ENCODE measurements around the gene SETMAR.

Gene SETMAR

GRCh38 chr3:4303187-4304123 lies at the start of gene SETMAR:
TSS of gene SETMAR (plus strand) at chr3:4303369. CDS start at chr3:4303371, 2 bp downstream.
- peak within 1 kb of the TSS; percentile 81 for H3K4me3 ChIP-seq (replicated peaks; ENCODE audit: low read depth, low read length)
- peak; percentile 63 for DNase-seq (ENCODE audit: extremely low read depth, low read depth)
- TF ChIP-seq, protein P1, sequence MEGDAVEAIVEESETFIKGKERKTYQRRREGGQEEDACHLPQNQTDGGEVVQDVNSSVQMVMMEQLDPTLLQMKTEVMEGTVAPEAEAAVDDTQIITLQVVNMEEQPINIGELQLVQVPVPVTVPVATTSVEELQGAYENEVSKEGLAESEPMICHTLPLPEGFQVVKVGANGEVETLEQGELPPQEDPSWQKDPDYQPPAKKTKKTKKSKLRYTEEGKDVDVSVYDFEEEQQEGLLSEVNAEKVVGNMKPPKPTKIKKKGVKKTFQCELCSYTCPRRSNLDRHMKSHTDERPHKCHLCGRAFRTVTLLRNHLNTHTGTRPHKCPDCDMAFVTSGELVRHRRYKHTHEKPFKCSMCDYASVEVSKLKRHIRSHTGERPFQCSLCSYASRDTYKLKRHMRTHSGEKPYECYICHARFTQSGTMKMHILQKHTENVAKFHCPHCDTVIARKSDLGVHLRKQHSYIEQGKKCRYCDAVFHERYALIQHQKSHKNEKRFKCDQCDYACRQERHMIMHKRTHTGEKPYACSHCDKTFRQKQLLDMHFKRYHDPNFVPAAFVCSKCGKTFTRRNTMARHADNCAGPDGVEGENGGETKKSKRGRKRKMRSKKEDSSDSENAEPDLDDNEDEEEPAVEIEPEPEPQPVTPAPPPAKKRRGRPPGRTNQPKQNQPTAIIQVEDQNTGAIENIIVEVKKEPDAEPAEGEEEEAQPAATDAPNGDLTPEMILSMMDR (IDR thresholded peaks at IDR 0.05; ENCODE audit: low read depth, low read length, missing control alignments), result no peak

- TF ChIP-seq, protein P1 (IDR thresholded peaks at IDR 0.05; ENCODE audit: low read depth, low read length, missing control alignments), result no peak
- DNase-seq (ENCODE audit: extremely low read depth, low read depth), result no peak
- H3K4me3 ChIP-seq (replicated peaks; ENCODE audit: low read depth, low read length), result no peak overlapping the region
Measured at GRCh38 chr3:4261406-4261805, 41.8 kb upstream of the SETMAR start.

DNA sequence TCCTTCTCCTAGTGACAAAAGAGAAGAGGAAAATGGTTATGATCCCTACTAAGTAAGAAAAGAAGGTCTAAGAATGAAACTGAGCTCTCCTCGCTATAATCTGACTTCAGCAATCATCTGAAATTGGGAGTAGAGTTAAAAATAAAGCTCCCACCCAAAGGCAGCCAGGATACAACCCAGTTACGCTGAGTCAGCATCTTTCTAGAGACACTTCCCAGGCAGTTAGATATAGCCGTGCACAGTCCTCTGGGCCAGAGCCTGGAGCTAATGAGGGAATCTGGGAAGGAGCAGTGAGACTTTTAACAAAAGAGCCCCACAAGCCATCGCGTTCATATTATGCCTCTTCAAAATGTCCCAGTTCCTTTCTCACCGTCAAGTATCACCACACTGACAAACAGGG lies 39.1 kb upstream of the SETMAR start:
- TF ChIP-seq, protein P1 (IDR thresholded peaks at IDR 0.05; ENCODE audit: low read depth, low read length, missing control alignments), result no peak
- no peak overlapping the region for H3K4me3 ChIP-seq (replicated peaks; ENCODE audit: low read depth, low read length)
- no peak for DNase-seq (ENCODE audit: extremely low read depth, low read depth)

DNA sequence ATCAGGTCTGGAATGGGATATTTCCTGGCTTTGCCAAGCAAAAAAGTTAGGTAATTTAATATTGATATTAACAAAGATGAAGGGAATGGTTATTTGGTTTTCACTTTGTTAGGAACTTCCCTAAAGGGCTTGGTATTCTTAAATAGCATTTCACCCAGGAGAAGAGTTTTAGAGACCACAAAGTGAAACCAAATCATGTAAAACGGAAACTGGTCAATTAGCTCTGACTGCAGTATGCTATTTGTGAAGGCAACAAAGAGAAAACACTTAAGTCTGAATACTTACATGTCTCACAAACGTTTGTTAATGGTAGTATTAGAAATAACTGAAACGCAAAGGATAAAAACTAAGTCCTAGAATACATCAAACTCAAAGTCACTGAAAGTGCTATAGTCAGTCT lies 32.4 kb upstream of the SETMAR start:
- TF ChIP-seq, protein P1 (IDR thresholded peaks at IDR 0.05; ENCODE audit: low read depth, low read length, missing control alignments), result no peak
- DNase-seq (ENCODE audit: extremely low read depth, low read depth), result no peak
- H3K4me3 ChIP-seq (replicated peaks; ENCODE audit: low read depth, low read length), result no peak overlapping the region

DNA sequence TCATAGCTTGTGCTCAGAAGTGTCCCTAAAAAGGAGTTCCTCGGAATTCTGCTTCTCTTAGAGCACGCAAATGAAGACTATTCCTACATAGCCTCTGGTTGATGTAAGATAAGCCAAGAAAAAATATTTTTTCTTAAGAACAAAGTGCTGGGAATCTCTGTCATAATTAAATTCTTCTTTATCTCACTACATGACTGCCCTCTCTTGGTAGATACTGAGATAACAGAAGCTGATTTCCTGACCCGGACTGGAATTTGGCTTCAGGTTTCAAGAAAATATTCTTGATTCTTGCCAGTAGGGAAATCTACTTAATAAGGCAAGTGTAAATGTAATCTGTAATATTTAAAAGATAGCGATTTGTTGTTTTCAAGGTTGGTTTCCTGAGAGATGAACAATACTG lies 31.3 kb upstream of the SETMAR start:
- no peak overlapping the region for H3K4me3 ChIP-seq (replicated peaks; ENCODE audit: low read depth, low read length)
- TF ChIP-seq, protein P1 (IDR thresholded peaks at IDR 0.05; ENCODE audit: low read depth, low read length, missing control alignments), result peak; percentile 28
- DNase-seq (ENCODE audit: extremely low read depth, low read depth), result peak; percentile 11

- no peak overlapping the region for H3K4me3 ChIP-seq (replicated peaks; ENCODE audit: low read depth, low read length)
- TF ChIP-seq, protein P1 (IDR thresholded peaks at IDR 0.05; ENCODE audit: low read depth, low read length, missing control alignments), result no peak
- DNase-seq (ENCODE audit: extremely low read depth, low read depth), result no peak
Measured at GRCh38 chr3:4279516-4280105, 23.6 kb upstream of the SETMAR start.

Measured in HFF-Myc (cell line).